Mucosa of descending colon (tissue), 3 donors: ENCODE results near the gene MIPOL1. TPM values are rescaled to one million over a fixed set of nuclear protein-coding genes. Genes with fewer than 3 reads are reported as not detected.
A peak's percentile ranks its signal among the peaks of the same experiment; 100 is the strongest.

ENCODE experiments used
- ATAC-seq: fragments of 200-7000 bp; cut with Tn5 transposase; one replicate; pipeline ENCODE4 v1.9.1; 2020; ENCODE audit warnings: mild to moderate bottlenecking, moderate library complexity
- DNase-seq, 3 donors: peaks; one replicate each; pipeline ENCODE4 v3.0.0-alpha.2; 2020
- H3K36me3 ChIP-seq: fragments of 200-600 bp; one replicate; pipeline ENCODE4 v1.8.0; 2021; ENCODE audit warnings: low read depth, mild to moderate bottlenecking
- H3K4me1 ChIP-seq: fragments of 200-600 bp; one replicate; pipeline ENCODE4 v1.8.0; 2021; ENCODE audit warnings: low read depth, mild to moderate bottlenecking
- H3K4me3 ChIP-seq: fragments of 200-600 bp; one replicate; pipeline ENCODE4 v1.8.0; 2021; ENCODE audit warnings: mild to moderate bottlenecking
- H3K9me3 ChIP-seq: fragments of 200-600 bp; one replicate; pipeline ENCODE4 v1.8.0; 2021; ENCODE audit warnings: mild to moderate bottlenecking
- intact Hi-C, 2 donors: fragments of 100-400 bp; cut with DNase I in 1 of 2; cut with micrococcal nuclease in 1 of 2; formaldehyde crosslinking; loops; one replicate each; pipeline versions ENCODE4 v1.11.0 to v1.11.1; 2022; cut with DNase I, micrococcal nuclease
- total RNA-seq, 3 donors: library from RNA; stranded (reverse); fragmentation: NEBNext Ultra II Directional in 2 of 3; extraction: Animal tissue kit (Norgen Biotek cat#: 25700) in 2 of 3; gene quantifications; one replicate each; pipeline versions ENCODE4 v1.2.1 to v1.2.4, GENCODE V29; 2021 to 2023
- TF ChIP-seq, protein P1 (sequence below): fragments of 200-600 bp; IDR thresholded peaks from one replicate; pipeline ENCODE4 v1.8.0; 2022; ENCODE audit warnings: antibody characterized with exemption, mild to moderate bottlenecking
- donor health status: DM: no; HTN: no; CAD: no; lungs with moderate emphysema.
- donor health status: DM: no; HTN: no; CAD: no.
- donor health status: DM: no; HTN: yes; CAD: no.

The MIPOL1 gene
- total RNA-seq, 3 donors from 2014 or later = 5.5 to 12.0 (median 11.7) TPM

DNA sequence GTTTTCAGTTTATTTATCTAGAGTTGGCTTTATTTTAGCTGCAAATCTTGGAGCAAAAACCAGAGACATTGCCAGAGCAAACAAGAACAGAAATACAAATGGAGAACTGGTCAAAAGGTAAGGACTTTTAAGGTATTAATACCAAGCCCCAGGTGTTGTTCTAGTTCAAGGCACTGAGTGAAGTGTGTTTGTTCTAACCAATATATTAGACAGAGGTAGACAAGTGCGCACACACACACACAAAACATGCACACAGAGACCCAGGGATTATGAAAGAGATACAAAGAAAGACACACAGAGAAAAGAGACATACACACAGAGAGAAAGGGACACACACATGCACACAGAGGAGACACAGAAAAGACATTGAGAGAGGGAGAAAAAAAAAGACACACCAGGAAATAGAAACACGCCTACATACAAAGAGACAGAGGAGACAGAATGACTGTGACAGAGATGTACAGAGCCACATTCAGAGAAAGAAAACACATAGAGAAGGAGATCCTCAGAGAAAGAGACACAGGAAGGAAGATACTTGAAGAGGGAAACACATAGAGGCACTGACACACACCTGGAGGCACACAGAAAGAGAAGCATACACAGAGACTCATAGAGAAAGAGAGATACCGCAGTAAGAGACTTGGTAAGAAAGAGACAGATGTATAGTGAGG lies 50.2 kb downstream of the MIPOL1 start:
- H3K9me3 ChIP-seq = no peaks in the 10 kb centered on the region
- DNase-seq (peak in 1 of 3 donors; percentile 16), ATAC-seq (peak; percentile 58)
- no peak overlapping the region for H3K4me3 ChIP-seq
- H3K4me1 ChIP-seq = no peaks in the 10 kb centered on the region
- TF ChIP-seq, protein P1, sequence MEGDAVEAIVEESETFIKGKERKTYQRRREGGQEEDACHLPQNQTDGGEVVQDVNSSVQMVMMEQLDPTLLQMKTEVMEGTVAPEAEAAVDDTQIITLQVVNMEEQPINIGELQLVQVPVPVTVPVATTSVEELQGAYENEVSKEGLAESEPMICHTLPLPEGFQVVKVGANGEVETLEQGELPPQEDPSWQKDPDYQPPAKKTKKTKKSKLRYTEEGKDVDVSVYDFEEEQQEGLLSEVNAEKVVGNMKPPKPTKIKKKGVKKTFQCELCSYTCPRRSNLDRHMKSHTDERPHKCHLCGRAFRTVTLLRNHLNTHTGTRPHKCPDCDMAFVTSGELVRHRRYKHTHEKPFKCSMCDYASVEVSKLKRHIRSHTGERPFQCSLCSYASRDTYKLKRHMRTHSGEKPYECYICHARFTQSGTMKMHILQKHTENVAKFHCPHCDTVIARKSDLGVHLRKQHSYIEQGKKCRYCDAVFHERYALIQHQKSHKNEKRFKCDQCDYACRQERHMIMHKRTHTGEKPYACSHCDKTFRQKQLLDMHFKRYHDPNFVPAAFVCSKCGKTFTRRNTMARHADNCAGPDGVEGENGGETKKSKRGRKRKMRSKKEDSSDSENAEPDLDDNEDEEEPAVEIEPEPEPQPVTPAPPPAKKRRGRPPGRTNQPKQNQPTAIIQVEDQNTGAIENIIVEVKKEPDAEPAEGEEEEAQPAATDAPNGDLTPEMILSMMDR = no peak
- no peaks in the 10 kb centered on the region for H3K36me3 ChIP-seq
- intact Hi-C loops = loop anchor here in 1 of 2 donors (10.0 kb wide), 3 partner anchors 317 to 627 kb away; partner anchors contain the start of genes FOXA1 and TTC6

DNA sequence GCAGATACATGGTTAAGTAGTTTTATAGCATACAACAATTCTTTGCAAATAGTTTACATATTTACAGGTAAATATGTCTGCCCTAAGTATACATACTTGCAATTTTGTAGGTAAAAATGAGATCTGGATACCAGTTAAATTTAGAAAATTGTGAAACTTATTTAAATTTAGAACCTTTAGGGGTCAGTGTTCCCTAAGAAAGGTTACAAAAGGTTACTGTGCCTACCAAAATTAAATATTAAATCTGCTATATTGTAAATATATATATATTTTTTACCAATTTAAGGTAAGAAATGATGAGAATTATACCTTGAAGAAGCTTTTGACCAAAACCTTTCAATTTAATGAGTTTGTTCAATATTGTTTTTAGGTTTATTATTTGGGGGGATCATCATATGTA lies 54.0 kb downstream of the MIPOL1 start:
- H3K36me3 ChIP-seq = no peaks in the 10 kb centered on the region
- no peaks in the 10 kb centered on the region for H3K4me1 ChIP-seq
- H3K9me3 ChIP-seq = no peaks in the 10 kb centered on the region
- H3K4me3 ChIP-seq = no peak overlapping the region
- DNase-seq (no peak), ATAC-seq (no peak)
- intact Hi-C loops = no loop called here
- TF ChIP-seq, protein P1 = no peak

DNA sequence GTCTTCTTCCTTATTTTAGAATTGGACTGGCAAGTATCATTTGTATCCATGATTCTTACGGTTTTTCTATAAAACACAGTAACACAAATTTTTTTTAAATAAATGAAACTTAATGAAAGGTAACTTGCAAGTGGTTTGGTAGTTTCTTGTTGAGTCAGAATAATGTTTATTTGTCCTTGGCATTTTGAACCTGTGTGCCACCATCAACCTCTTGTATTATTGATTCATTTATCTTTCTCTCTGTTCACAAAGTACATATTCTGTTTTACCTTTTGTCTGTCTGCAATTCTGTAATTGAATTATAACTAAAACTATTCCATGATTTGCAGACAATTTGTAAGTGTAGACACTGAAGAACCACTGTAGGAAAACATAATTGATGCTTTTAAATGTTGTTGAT lies 54.7 kb downstream of the MIPOL1 start:
- no peak overlapping the region for H3K4me3 ChIP-seq
- no peak for DNase-seq
- H3K36me3 ChIP-seq = no peaks in the 10 kb centered on the region
- intact Hi-C loops = no loop called here
- H3K4me1 ChIP-seq = no peaks in the 10 kb centered on the region
- no peak for ATAC-seq
- H3K9me3 ChIP-seq = no peaks in the 10 kb centered on the region
- TF ChIP-seq, protein P1 = no peak

DNA sequence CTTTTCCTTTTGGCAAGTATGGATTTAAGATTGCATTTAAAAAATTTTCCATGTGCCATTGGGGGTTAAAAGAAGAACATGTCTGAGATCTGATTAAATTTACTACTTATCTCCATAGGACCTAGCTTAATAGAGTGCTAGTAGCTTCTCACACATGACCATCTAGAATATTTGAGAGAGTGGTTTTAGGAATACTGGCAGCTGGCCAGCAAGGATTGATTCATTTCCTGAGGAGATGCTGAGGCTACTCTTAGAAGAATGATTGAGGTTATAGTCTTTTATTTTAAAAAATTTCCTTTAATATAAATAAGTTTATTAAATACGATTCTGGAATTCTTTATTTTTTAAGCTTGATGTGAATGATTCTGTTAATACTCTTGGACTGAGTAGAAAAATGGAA lies 56.2 kb downstream of the MIPOL1 start:
- Histone ChIP-seq H3K4me1 (no peaks in the 10 kb centered on the region), H3K9me3 (no peaks in the 10 kb centered on the region), H3K4me3 (no peak overlapping the region), H3K36me3 (no peaks in the 10 kb centered on the region)
- TF ChIP-seq, protein P1 = no peak
- no peak for ATAC-seq
- DNase-seq = peak in 1 of 3 donors; percentile 25
- intact Hi-C loops = no loop called here

DNA sequence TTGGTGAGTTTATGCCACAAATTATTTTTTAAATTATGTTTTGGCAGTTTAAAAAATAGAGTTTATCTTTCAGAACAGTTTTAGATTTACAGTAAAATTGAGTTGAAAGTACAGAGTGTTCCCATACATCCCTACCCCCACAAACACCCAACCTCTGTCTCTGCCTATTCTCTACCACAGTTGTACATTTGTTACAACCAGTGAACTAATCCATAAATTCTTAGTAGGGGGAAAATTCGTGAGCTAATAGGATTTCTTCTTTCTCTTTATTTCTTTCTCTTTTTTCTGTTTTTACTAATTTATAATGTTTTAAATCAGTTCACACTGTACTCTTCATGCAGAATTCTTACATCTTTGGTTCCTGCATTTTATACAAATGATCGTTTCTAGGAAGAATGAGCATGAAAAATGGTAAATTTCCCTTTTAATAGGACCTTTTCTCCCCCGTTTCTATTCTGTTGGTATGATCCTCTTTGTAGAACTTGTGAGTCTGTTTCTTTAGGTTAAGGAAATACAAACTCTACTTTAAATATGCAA lies 56.7 kb downstream of the MIPOL1 start:
- intact Hi-C loops = no loop called here
- Histone ChIP-seq H3K9me3 (no peaks in the 10 kb centered on the region), H3K36me3 (no peaks in the 10 kb centered on the region), H3K4me1 (no peaks in the 10 kb centered on the region), H3K4me3 (no peak overlapping the region)
- DNase-seq = no peak
- ATAC-seq = no peak
- TF ChIP-seq, protein P1 = no peak
